Adrenal gland (tissue), 12 donors: ENCODE measurements around the gene RNF215. TPM values are rescaled to one million over a fixed set of nuclear protein-coding genes. Genes with fewer than 3 reads are reported as not detected.

ENCODE experiments used
- DNase-seq, 7 donors: peaks; one replicate each; pipeline ENCODE4 v3.0.0-alpha.2; 2019 to 2020
- H3K27ac ChIP-seq, 5 donors: fragments of 200-600 bp; sonication (generic) in 4 of 5; 1 replicate in 3 of 5; 2 replicates in 2 of 5; pipeline versions ENCODE4 v1.5.1 to v1.8.0; 2016 to 2020; ENCODE audit warnings: mild to moderate bottlenecking in 1 of 5
- H3K27me3 ChIP-seq: fragments of 200-600 bp; 2 replicates; pipeline ENCODE4 v1.8.0; 2021
- H3K36me3 ChIP-seq, 2 donors: fragments of 200-600 bp; replicated peaks in 1 of 2; 1 replicate in 1 of 2; 2 replicates in 1 of 2; pipeline versions ENCODE4 v1.5.1 to v1.8.0; 2018 to 2022
- H3K4me1 ChIP-seq, 2 donors: fragments of 200-600 bp; replicated peaks in 1 of 2; 1 replicate in 1 of 2; 2 replicates in 1 of 2; pipeline versions ENCODE4 v1.5.1 to v1.8.0; 2018 to 2021
- H3K4me3 ChIP-seq, 4 donors: fragments of 200-600 bp; sonication (generic) in 3 of 4; one replicate each; pipeline ENCODE4 v1.5.1; 2016 to 2018
- H3K9me3 ChIP-seq, 3 donors: fragments of 200-600 bp; sonication (generic) in 1 of 3; replicated peaks in 1 of 3; 1 replicate in 2 of 3; 2 replicates in 1 of 3; pipeline versions ENCODE4 v1.5.1 to v1.8.0; 2016 to 2021
- POLR2A ChIP-seq, 2 donors: fragments of 450-650 bp; IDR thresholded peaks; one replicate each; pipeline ENCODE4 v1.6.1; 2017; ENCODE audit warnings: antibody characterized with exemption in 2 of 2, mild to moderate bottlenecking in 2 of 2, moderate library complexity in 1 of 2
- WGBS, 4 donors: extraction: QIAGEN DNeasy Blood & Tissue Kit in 2 of 4; methylation state at CpG; one replicate each; pipeline versions ENCODE4 v1.1.5 to v1.1.7; 2013 to 2017; 5-methylcytosine and 5-hydroxymethylcytosine counted together
- intact Hi-C, 2 donors: fragments of 100-400 bp; cut with DNase I; formaldehyde crosslinking; loops; one replicate each; pipeline versions ENCODE4 v1.14.1 to v1.15.0; 2022 to 2023
- polyA plus RNA-seq, 3 donors: library from polyadenylated mRNA; stranded (reverse); fragments of 200-250 nt in 2 of 3; fragments of 350-450 nt in 1 of 3; fragmentation: Illumina TruSeq in 1 of 3; extraction: RNeasy Lipid Tissue Mini Kit (QIAGEN cat#74804) in 1 of 3; gene quantifications; one replicate each; pipeline ENCODE4 v1.2.3, GENCODE V29; 2013 to 2014
- small RNA-seq, 2 donors: library from RNA; depleted of rRNA; stranded (forward); fragments of <200 nt; gene quantifications; one replicate each; pipeline ENCODE3, GENCODE V24; 2016
- total RNA-seq, 9 donors: library from RNA; depleted of rRNA in 4 of 9; stranded (reverse); fragments of >200 nt in 4 of 9; fragments of 120-200 nt in 1 of 9; fragmentation: NEBNext Ultra II Directional in 1 of 9; extraction: Animal tissue kit (Norgen Biotek cat#: 25700) in 1 of 9; gene quantifications; one replicate each; pipeline versions ENCODE4 v1.1.0 to v1.2.4, GENCODE V29; 2013 to 2023
- TF ChIP-seq, protein P1 (sequence below), 6 experiments: fragments of 450-650 bp in 4 of 6; fragments of 200-600 bp in 2 of 6; sonication (generic) in 1 of 6; IDR thresholded peaks; 1 replicate in 5 of 6; 2 replicates in 1 of 6; pipeline versions ENCODE4 v1.5.1 to v1.8.0; 2016 to 2021; ENCODE audit warnings: antibody characterized with exemption in 6 of 6, mild to moderate bottlenecking in 2 of 6, moderate library complexity in 1 of 6
- donor health status: healthy with polysubstance abuse.
- donor health status: Bipolar disorder and iron deficiency.
- donor health status: DM: yes; HTN: yes; CAD: no.
- donor health status: DM: no; HTN: no; CAD: no.
- donor health status: DM: no; HTN: no; CAD: no.
- donor health status: DM: yes; HTN: yes; CAD: no.

The RNF215 gene
- total and polyA plus RNA-seq, 12 donors, result 2.0 to 20.1 (median 12.1) TPM

DNA sequence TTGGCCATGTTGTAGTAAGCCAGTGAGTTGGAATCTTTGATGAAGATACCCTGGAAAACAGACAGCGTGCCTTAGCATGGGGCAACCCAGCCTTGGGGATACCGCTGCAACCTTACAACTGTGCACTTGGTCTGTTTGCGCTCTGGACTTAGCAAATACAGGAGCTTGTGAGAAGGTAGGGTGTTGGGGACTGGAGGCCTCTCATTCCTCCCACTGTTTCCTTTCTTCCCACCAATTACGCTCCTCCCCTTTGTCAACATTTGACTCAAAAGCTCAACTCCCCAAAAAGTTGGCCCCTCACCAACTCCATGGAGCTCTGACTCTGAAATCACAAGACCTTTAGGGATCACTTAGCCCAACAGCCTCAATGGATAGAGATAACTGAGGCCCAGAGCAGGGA, 52.6 kb downstream of the RNF215 start:
- H3K36me3 ChIP-seq, result peaks cover 0 to 76% of the 10 kb centered on the region in 2 donors
- H3K9me3 ChIP-seq, result no peaks in the 10 kb centered on the region
- no peak overlapping the region for H3K27ac ChIP-seq
- no peak for TF ChIP-seq POLR2A (IDR thresholded peaks at IDR 0.05)
- TF ChIP-seq, protein P1, sequence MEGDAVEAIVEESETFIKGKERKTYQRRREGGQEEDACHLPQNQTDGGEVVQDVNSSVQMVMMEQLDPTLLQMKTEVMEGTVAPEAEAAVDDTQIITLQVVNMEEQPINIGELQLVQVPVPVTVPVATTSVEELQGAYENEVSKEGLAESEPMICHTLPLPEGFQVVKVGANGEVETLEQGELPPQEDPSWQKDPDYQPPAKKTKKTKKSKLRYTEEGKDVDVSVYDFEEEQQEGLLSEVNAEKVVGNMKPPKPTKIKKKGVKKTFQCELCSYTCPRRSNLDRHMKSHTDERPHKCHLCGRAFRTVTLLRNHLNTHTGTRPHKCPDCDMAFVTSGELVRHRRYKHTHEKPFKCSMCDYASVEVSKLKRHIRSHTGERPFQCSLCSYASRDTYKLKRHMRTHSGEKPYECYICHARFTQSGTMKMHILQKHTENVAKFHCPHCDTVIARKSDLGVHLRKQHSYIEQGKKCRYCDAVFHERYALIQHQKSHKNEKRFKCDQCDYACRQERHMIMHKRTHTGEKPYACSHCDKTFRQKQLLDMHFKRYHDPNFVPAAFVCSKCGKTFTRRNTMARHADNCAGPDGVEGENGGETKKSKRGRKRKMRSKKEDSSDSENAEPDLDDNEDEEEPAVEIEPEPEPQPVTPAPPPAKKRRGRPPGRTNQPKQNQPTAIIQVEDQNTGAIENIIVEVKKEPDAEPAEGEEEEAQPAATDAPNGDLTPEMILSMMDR (IDR thresholded peaks at IDR 0.05), result no peak
- WGBS, 4 donors, result 93 to 98% (median 96%) methylated on average over 3 to 4 of the region's 4 CpGs
- no peak overlapping the region for H3K4me3 ChIP-seq
- intact Hi-C loops, result no loop called here
- no peaks in the 10 kb centered on the region for H3K27me3 ChIP-seq
- no peak for DNase-seq
- no peaks in the 10 kb centered on the region for H3K4me1 ChIP-seq

DNA sequence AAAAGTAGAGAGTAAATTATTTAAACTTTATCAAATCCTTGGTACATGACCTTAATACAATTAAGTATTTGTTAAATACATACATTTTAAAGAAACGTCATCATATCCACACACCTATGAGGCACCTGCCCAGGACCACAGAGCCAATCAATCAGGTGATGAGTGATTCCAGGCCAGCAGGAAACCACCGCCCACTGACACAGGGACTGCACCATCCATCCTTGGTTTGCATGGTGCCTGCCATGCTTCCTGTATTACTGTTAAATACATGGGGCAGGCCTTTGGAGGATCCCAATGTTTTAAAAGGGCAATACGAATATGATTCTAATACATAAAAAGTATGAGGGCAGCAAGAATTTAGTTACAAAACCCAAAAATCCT, 53.5 kb downstream of the RNF215 start:
- Histone ChIP-seq H3K4me1 (no peaks in the 10 kb centered on the region), H3K27me3 (no peaks in the 10 kb centered on the region), H3K36me3 (peaks cover 0 to 66% of the 10 kb centered on the region in 2 donors), H3K27ac (no peak overlapping the region), H3K9me3 (no peaks in the 10 kb centered on the region), H3K4me3 (no peak overlapping the region)
- WGBS, 4 donors, result 81 to 89% (median 86%) methylated on average over 3 of the region's 3 CpGs
- TF ChIP-seq, protein P1 (IDR thresholded peaks at IDR 0.05), result no peak
- no peak for TF ChIP-seq POLR2A (IDR thresholded peaks at IDR 0.05)
- intact Hi-C loops, result no loop called here
- no peak for DNase-seq

DNA sequence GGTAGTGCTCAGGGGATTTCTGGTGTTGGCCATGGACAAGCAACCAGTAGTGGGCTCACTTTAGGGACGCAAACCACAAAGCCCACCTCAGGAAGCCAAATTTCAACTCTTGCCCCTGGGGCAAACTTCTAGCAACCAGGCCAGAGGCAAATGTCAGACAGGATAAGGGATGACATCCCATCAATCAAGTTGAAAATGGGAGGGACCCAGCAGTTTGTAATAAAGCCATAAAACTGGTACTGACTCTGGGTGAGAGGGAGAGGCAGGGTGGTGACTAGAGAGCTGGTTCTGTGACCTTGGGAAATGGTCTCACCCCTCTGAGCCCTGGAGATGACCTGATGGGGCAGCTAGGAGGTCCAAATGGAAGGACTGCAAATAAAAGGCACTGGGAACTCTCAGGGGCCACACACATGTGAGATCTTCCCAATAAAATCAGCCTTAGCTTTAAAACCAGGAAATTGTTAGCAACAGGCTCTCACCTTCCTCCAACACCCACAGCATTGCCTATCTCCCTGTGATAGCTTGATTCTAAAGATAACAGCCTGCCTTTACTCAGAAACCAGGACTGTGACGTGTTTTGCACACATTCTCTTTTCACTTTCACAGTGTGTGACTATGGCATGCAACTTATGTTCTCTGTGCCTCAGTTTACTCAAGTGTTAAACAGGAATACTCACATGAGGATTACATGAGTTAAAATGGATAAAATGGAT, 54.1 kb downstream of the RNF215 start:
- H3K36me3 ChIP-seq, result peaks cover 0 to 61% of the 10 kb centered on the region in 2 donors
- H3K27me3 ChIP-seq, result no peaks in the 10 kb centered on the region
- intact Hi-C loops, result no loop called here
- TF ChIP-seq POLR2A (IDR thresholded peaks at IDR 0.05), result no peak
- TF ChIP-seq, protein P1 (IDR thresholded peaks at IDR 0.05), result no peak
- 83 to 94% (median 88%) methylated on average over 2 of the region's 2 CpGs for WGBS, 4 donors
- no peaks in the 10 kb centered on the region for H3K9me3 ChIP-seq
- H3K27ac ChIP-seq, result no peak overlapping the region
- DNase-seq, result no peak
- H3K4me3 ChIP-seq, result no peak overlapping the region
- no peaks in the 10 kb centered on the region for H3K4me1 ChIP-seq

DNA sequence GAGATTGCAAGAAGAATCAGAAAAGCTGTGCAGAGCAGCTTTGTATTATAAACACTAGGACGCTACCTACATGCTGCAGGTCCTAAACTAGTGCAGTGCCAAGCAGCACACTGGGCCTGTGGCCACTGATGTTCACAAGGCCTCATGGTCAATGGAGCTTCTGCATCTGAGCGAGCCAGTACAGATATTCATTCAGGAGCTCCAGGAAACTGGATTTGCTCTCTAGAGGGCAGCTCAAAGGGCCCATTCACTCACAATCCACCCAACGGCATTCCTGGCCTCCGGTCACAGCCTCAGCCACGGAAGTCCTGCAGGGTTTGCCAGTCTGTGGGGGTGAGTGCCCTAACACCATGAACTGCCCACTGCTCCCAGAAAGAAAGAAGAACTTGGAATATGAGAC, 54.7 kb downstream of the RNF215 start:
- TF ChIP-seq, protein P1 (IDR thresholded peaks at IDR 0.05), result no peak
- TF ChIP-seq POLR2A (IDR thresholded peaks at IDR 0.05), result no peak
- H3K27me3 ChIP-seq, result no peaks in the 10 kb centered on the region
- H3K27ac ChIP-seq, result no peak overlapping the region
- WGBS, 4 donors, result 79 to 90% (median 85%) methylated on average over 5 of the region's 5 CpGs
- no peaks in the 10 kb centered on the region for H3K9me3 ChIP-seq
- no peak for DNase-seq
- peaks cover 0 to 55% of the 10 kb centered on the region in 2 donors for H3K36me3 ChIP-seq
- H3K4me3 ChIP-seq, result no peak overlapping the region
- peaks cover under 1 to 1% of the 10 kb centered on the region in 2 donors for H3K4me1 ChIP-seq
- intact Hi-C loops, result no loop called here

Small RNA genes lying within 50 kb of the gene (small RNA-seq; reads per million reads assigned to genes)
- 0 reads per million in 2 donors for gene AC004832.3
- 0 reads per million in 2 donors for gene RNU6-564P

Other genes starting within 250 kb of the RNF215 start
- 1 to 10 TPM in 6 of 9 donors, under 1 TPM in 3; 0.06 to 9.3 (median 1.5) TPM for gene LIF, start 140.7 kb downstream of the RNF215 start, total RNA-seq
- gene LIF, start 140.7 kb downstream of the RNF215 start, polyA plus RNA-seq, result 1 to 10 TPM in 2 of 3 donors, under 1 TPM in 1; 0.49 to 2.4 (median 1.4) TPM
- gene OSM, start 120.6 kb downstream of the RNF215 start, total RNA-seq, result 1 to 10 TPM in 6 of 9 donors, under 1 TPM in 2, not detected in 1; 0.85 to 8.1 (median 1.9) TPM
- 1 to 10 TPM in 1 of 3 donors, under 1 TPM in 2; 0.44 to 1.6 (median 0.56) TPM for gene OSM, start 120.6 kb downstream of the RNF215 start, polyA plus RNA-seq
- 10 to 100 TPM in 6 of 9 donors, 1 to 10 TPM in 3; 5.5 to 20.1 (median 15.0) TPM for gene CASTOR1, start 97.9 kb downstream of the RNF215 start, total RNA-seq
- gene CASTOR1, start 97.9 kb downstream of the RNF215 start, polyA plus RNA-seq, result 10 to 100 TPM in 2 of 3 donors, 1 to 10 TPM in 1; 2.4 to 18.3 (median 15.1) TPM
- 10 to 100 TPM; 22.0 to 55.0 (median 31.4) TPM for gene TBC1D10A, start 60.5 kb downstream of the RNF215 start, total RNA-seq
- 10 to 100 TPM; 11.7 to 23.2 (median 14.2) TPM for gene TBC1D10A, start 60.5 kb downstream of the RNF215 start, polyA plus RNA-seq
- 100 to 1,000 TPM in 6 of 9 donors, 10 to 100 TPM in 3; 26.8 to 212 (median 141) TPM for gene SF3A1, start 30.5 kb downstream of the RNF215 start, total RNA-seq
- gene SF3A1, start 30.5 kb downstream of the RNF215 start, polyA plus RNA-seq, result 10 to 100 TPM; 15.7 to 69.6 (median 24.1) TPM
- gene CCDC157, start 30.4 kb downstream of the RNF215 start, total RNA-seq, result 1 to 10 TPM in 8 of 9 donors, under 1 TPM in 1; 0.48 to 9.9 (median 2.7) TPM
- gene CCDC157, start 30.4 kb downstream of the RNF215 start, polyA plus RNA-seq, result 1 to 10 TPM in 2 of 3 donors, under 1 TPM in 1; 0.75 to 5.3 (median 3.7) TPM
- 1 to 10 TPM in 8 of 9 donors, under 1 TPM in 1; 0.78 to 7.7 (median 4.9) TPM for gene SEC14L2, start 9.6 kb upstream of the RNF215 start, total RNA-seq
- gene SEC14L2, start 9.6 kb upstream of the RNF215 start, polyA plus RNA-seq, result 1 to 10 TPM in 2 of 3 donors, under 1 TPM in 1; 0.99 to 3.1 (median 2.1) TPM
- gene MTFP1, start 38.4 kb upstream of the RNF215 start, total RNA-seq, result 10 to 100 TPM; 10.4 to 36.3 (median 14.0) TPM
- gene MTFP1, start 38.4 kb upstream of the RNF215 start, polyA plus RNA-seq, result 10 to 100 TPM; 13.7 to 19.7 (median 16.3) TPM
- under 1 TPM in 1 of 9 donors, not detected in 8; 0.27 TPM for gene SEC14L3, start 84.6 kb upstream of the RNF215 start, total RNA-seq
- gene SEC14L3, start 84.6 kb upstream of the RNF215 start, polyA plus RNA-seq, result not detected
- 1 to 10 TPM in 6 of 9 donors, under 1 TPM in 3; 0.17 to 2.6 (median 1.1) TPM for gene SEC14L4, start 118.3 kb upstream of the RNF215 start, total RNA-seq
- under 1 TPM; 0.29 to 0.64 (median 0.47) TPM for gene SEC14L4, start 118.3 kb upstream of the RNF215 start, polyA plus RNA-seq
- gene SEC14L6, start 159.3 kb upstream of the RNF215 start, total RNA-seq, result 1 to 10 TPM in 5 of 9 donors, under 1 TPM in 3, not detected in 1; 0.19 to 4.3 (median 1.3) TPM
- 1 to 10 TPM in 1 of 3 donors, under 1 TPM in 2; 0.32 to 1.5 (median 0.74) TPM for gene SEC14L6, start 159.3 kb upstream of the RNF215 start, polyA plus RNA-seq
- under 1 TPM in 2 of 9 donors, not detected in 7; 0.31 to 0.33 TPM for gene GAL3ST1, start 187.3 kb upstream of the RNF215 start, total RNA-seq
- under 1 TPM in 2 of 3 donors, not detected in 1; 0.57 to 0.72 TPM for gene GAL3ST1, start 187.3 kb upstream of the RNF215 start, polyA plus RNA-seq
- gene PES1, start 204.5 kb upstream of the RNF215 start, total RNA-seq, result 100 to 1,000 TPM in 1 of 9 donors, 10 to 100 TPM in 8; 46.0 to 105 (median 60.1) TPM
- gene PES1, start 204.5 kb upstream of the RNF215 start, polyA plus RNA-seq, result 100 to 1,000 TPM in 1 of 3 donors, 10 to 100 TPM in 2; 63.6 to 117 (median 68.5) TPM
- 100 to 1,000 TPM in 1 of 9 donors, 10 to 100 TPM in 8; 24.0 to 108 (median 60.7) TPM for gene TCN2, start 219.8 kb upstream of the RNF215 start, total RNA-seq
- 10 to 100 TPM; 12.8 to 21.9 (median 17.8) TPM for gene TCN2, start 219.8 kb upstream of the RNF215 start, polyA plus RNA-seq
- 1 to 10 TPM in 8 of 9 donors, under 1 TPM in 1; 0.60 to 7.0 (median 3.8) TPM for gene SLC35E4, start 248.4 kb upstream of the RNF215 start, total RNA-seq
- gene SLC35E4, start 248.4 kb upstream of the RNF215 start, polyA plus RNA-seq, result 1 to 10 TPM; 1.3 to 2.0 (median 2.0) TPM